Retinal pigment epithelial cell (primary cell): Measurements from ENCODE around the gene IRAK4.

Experiments
- DNase-seq: peaks from one replicate; pipeline ENCODE4 v3.0.0-alpha.2; 2010; ENCODE audit warnings: low read depth
- H3K4me3 ChIP-seq: 2 replicates; pipeline ENCODE4 v1.5.1; 2011; ENCODE audit warnings: mild to moderate bottlenecking, low read length, control low read depth, moderate library complexity
- CTCF ChIP-seq: conservative IDR thresholded peaks from 2 replicates; pipeline ENCODE4 v1.5.1; 2011; ENCODE audit warnings: low read depth, low read length, control low read depth, inconsistent platforms

Gene IRAK4

GRCh38 chr12:43758728-43759563 is at the start of gene IRAK4, which contains the start of gene PUS7L:
IRAK4 (plus strand) TSS chr12:43758951; CDS start chr12:43768112, 9,161 bp downstream.
PUS7L (minus strand) TSS chr12:43758790; CDS start chr12:43755245, 3,545 bp downstream.
- TF ChIP-seq CTCF, result peak; percentile 50
- H3K4me3 ChIP-seq, result peak within 1 kb of the TSS; percentile 84
- DNase-seq, result peak; percentile 91

GRCh38 chr12:43711348-43711747 is 47.4 kb upstream of the IRAK4 start:
- H3K4me3 ChIP-seq, result no peak overlapping the region
- no peak for DNase-seq

GRCh38 chr12:43722621-43723020 is 36.1 kb upstream of the IRAK4 start:
- TF ChIP-seq CTCF, result no peak
- H3K4me3 ChIP-seq, result no peak overlapping the region
- DNase-seq, result no peak

More at GRCh38 chr12:43711348-43711747, 47.4 kb upstream of the IRAK4 start:
- no peak for TF ChIP-seq CTCF

GRCh38 chr12:43723134-43723533 is 35.6 kb upstream of the IRAK4 start:
- TF ChIP-seq CTCF, result no peak
- no peak overlapping the region for H3K4me3 ChIP-seq
- DNase-seq, result peak; percentile 38

GRCh38 chr12:43728117-43728516 is 30.6 kb upstream of the IRAK4 start:
- no peak for DNase-seq
- TF ChIP-seq CTCF, result no peak
- H3K4me3 ChIP-seq, result no peak overlapping the region

- DNase-seq, result no peak
- no peak for TF ChIP-seq CTCF
- no peak overlapping the region for H3K4me3 ChIP-seq
Measured at GRCh38 chr12:43728698-43729097, 30.1 kb upstream of the IRAK4 start.

- TF ChIP-seq CTCF, result no peak
- no peak for DNase-seq
- H3K4me3 ChIP-seq, result no peak overlapping the region
Measured at GRCh38 chr12:43730283-43730682, 28.5 kb upstream of the IRAK4 start.
